K562 (cell line): Measurements from ENCODE around the gene IFITM2. TPM values are rescaled to one million over a fixed set of nuclear protein-coding genes. Genes with fewer than 3 reads are reported as not detected.
A peak's percentile ranks its signal among the peaks of the same experiment; 100 is the strongest.
"Not testable (repeated sequence)": the region's sequence is repeated elsewhere in the genome, so short reads cannot be mapped to it uniquely, and the experiment has no call there.

Source experiments
- ATAC-seq: fragments of 200-7000 bp; cut with Tn5 transposase; 3 replicates; pipeline ENCODE4 v1.9.1; 2020; ENCODE audit warnings: moderate library complexity
- BruUV-seq: library from RNA; stranded (reverse); fragments of 400-500 nt; replicated peaks from 2 replicates; lab custom pipeline; 2021; lab: Mats Ljungman, UMichigan
- CTCF ChIA-PET: fragments of 300-600 bp; formaldehyde crosslinking; extraction: SDS; loops from one replicate; lab custom pipeline; 2021; ENCODE audit warnings: low intra/inter-chr PET ratio; lab: Yijun Ruan, JAX
- POLR2A ChIA-PET: fragments of 300-600, 350-650 bp; sonication (Branson Sonifier 250); formaldehyde crosslinking; extraction: SDS; loops from one replicate; lab custom pipeline; 2021; ENCODE audit warnings: antibody characterized with exemption, inconsistent platforms; lab: Yijun Ruan, JAX
- DNase-seq, 4 experiments: peaks; one replicate each; pipeline versions ENCODE4 v3.0.0 to v3.0.0-alpha.2; 2011 to 2018; ENCODE audit warnings: low spot score in 3 of 4, mixed read lengths in 3 of 4; ENCODE audit errors: extremely low read depth in 1 of 4
- FAIRE-seq: peaks from 2 replicates; lab custom pipeline; 2011; peaks lifted over from hg19 to GRCh38; lab: Jason Lieb, UNC
- H2AFZ ChIP-seq: 2 replicates; pipeline ENCODE4 v1.6.0; 2011; ENCODE audit warnings: low read depth, low read length, control low read depth, inconsistent platforms
- H3K27ac ChIP-seq: fragments of 200-600 bp; 3 replicates; pipeline ENCODE4 v1.8.0; 2011; ENCODE audit warnings: low read depth, mild to moderate bottlenecking, control low read depth, inconsistent platforms, low read length, moderate library complexity, mixed read lengths; ENCODE audit errors: extremely low read depth
- H3K27me3 ChIP-seq, 2 experiments: fragments of 300-600 bp in 1 of 2; 2 replicates in 1 of 2; 3 replicates in 1 of 2; pipeline versions ENCODE4 v1.6.0 to v1.8.0; 2011; ENCODE audit warnings: inconsistent platforms in 2 of 2, low read length in 2 of 2, mild to moderate bottlenecking in 1 of 2, mixed read lengths in 1 of 2, moderate library complexity in 1 of 2; ENCODE audit not compliant: control insufficient read depth in 2 of 2, insufficient read depth in 2 of 2
- H3K36me3 ChIP-seq: fragments of 300-600 bp; 3 replicates; pipeline ENCODE4 v1.8.0; 2011; ENCODE audit warnings: mild to moderate bottlenecking, low read length, inconsistent platforms; ENCODE audit not compliant: control insufficient read depth, insufficient read depth
- H3K4me1 ChIP-seq, 2 experiments: fragments of 200-600 bp in 1 of 2; replicated peaks in 1 of 2; 2 replicates in 1 of 2; 3 replicates in 1 of 2; pipeline versions ENCODE4 v1.5.1 to v1.8.0; 2011; ENCODE audit warnings: inconsistent platforms in 2 of 2, low read length in 2 of 2, mild to moderate bottlenecking in 1 of 2, mixed read lengths in 1 of 2, moderate library complexity in 1 of 2; ENCODE audit not compliant: control insufficient read depth in 2 of 2, insufficient read depth in 2 of 2
- H3K4me2 ChIP-seq: 2 replicates; pipeline ENCODE4 v1.6.1; 2011; ENCODE audit warnings: low read length, control low read depth, inconsistent platforms, mixed read lengths; ENCODE audit not compliant: insufficient read depth
- H3K4me3 ChIP-seq: fragments of 200-600 bp; sonication (generic), shearing (Covaris generic); 2 replicates; pipeline ENCODE4 v1.5.1; 2016; ENCODE audit warnings: control low read depth, inconsistent platforms
- H3K79me2 ChIP-seq: fragments of 200-600 bp; 3 replicates; pipeline ENCODE4 v1.8.0; 2011; ENCODE audit warnings: low read length, inconsistent platforms; ENCODE audit not compliant: control insufficient read depth, insufficient read depth
- H3K9ac ChIP-seq, 2 experiments: 2 replicates each; pipeline versions ENCODE4 v1.6.0 to v1.6.1; 2011; ENCODE audit warnings: low read depth in 2 of 2, low read length in 2 of 2, control low read depth in 1 of 2, inconsistent platforms in 1 of 2, mild to moderate bottlenecking in 1 of 2, mixed read lengths in 1 of 2; ENCODE audit not compliant: insufficient read depth in 1 of 2
- H3K9me1 ChIP-seq: one replicate; pipeline ENCODE4 v1.6.0; 2011; ENCODE audit warnings: inconsistent platforms, mild to moderate bottlenecking, low read length, moderate library complexity; ENCODE audit not compliant: control insufficient read depth, insufficient read depth
- H3K9me3 ChIP-seq: replicated peaks from 2 replicates; pipeline ENCODE4 v1.5.1; 2011; ENCODE audit warnings: low read depth, low read length, inconsistent platforms; ENCODE audit not compliant: control insufficient read depth, insufficient read depth
- H4K20me1 ChIP-seq: replicated peaks from 2 replicates; pipeline ENCODE4 v1.6.1; 2011; ENCODE audit warnings: low read length, inconsistent platforms, mixed read lengths; ENCODE audit not compliant: control insufficient read depth, insufficient read depth
- POLR2G ChIP-seq: fragments of 200-400 bp; formaldehyde crosslinking; IDR thresholded peaks from 2 replicates; pipeline ENCODE4 v1.6.1; 2017; ENCODE audit warnings: low read depth, mild to moderate bottlenecking, antibody characterized with exemption, low read length, moderate library complexity
- RBFOX2 ChIP-seq: fragments of 200-400 bp; formaldehyde crosslinking; IDR thresholded peaks from 2 replicates; pipeline ENCODE4 v1.6.1; 2017; ENCODE audit warnings: low read depth, mild to moderate bottlenecking, low read length, moderate library complexity
- WGBS: fragments of 100-300 bp; shearing (Covaris generic); methylation state at CpG from one replicate; pipeline ENCODE4 v1.1.6; 2016; ENCODE audit warnings: low coverage, mixed read lengths; ENCODE audit not compliant: insufficient coverage; ENCODE audit errors: missing lambda C conversion rate; 5-methylcytosine and 5-hydroxymethylcytosine counted together
- in situ Hi-C: fragments of 300-500 bp; cut with MboI; formaldehyde crosslinking; loops from 4 replicates; pipeline ENCODE4 v1.15.0; 2018; ENCODE audit warnings: inconsistent platforms, mixed read lengths
- intact Hi-C: fragments of 100-400 bp; cut with micrococcal nuclease; formaldehyde crosslinking; loops from 2 replicates; pipeline ENCODE4 v1.14.2; 2022
- polyA plus RNA-seq, 8 experiments: library from polyadenylated mRNA; depleted of rRNA in 4 of 8; stranded (reverse) in 5 of 8; unstranded in 3 of 8; fragments of >200 nt; fragmentation: Nextera tagmentation in 2 of 8; fragmentation: Illumina TruSeq in 1 of 8; extraction: Ambion mirVana in 2 of 8; extraction: Trizol in 1 of 8; gene quantifications; 2 replicates each; pipeline versions ENCODE4 v1.2.1 to v1.2.3, GENCODE V29; 2011 to 2014; ENCODE audit warnings: inconsistent platforms in 1 of 8, missing spikeins in 1 of 8
- total RNA-seq, 7 experiments: library from RNA; depleted of rRNA in 6 of 7; stranded (reverse); fragments of >200 nt in 6 of 7; fragmentation: Illumina TruSeq in 2 of 7; extraction: Trizol in 2 of 7; gene quantifications; 2 replicates each; pipeline versions ENCODE4 v1.2.1 to v1.2.3, GENCODE V29; 2011 to 2021; ENCODE audit warnings: low replicate concordance in 1 of 7
- TF ChIP-seq, protein P1 (sequence below): fragments of 200-800 bp; sonication (Bioruptor generic); IDR thresholded peaks from 2 replicates; pipeline ENCODE4 v1.6.1; 2017; ENCODE audit warnings: missing genetic modification characterization, missing compliant biosample characterization

The IFITM2 gene
- total and polyA plus RNA-seq, 9 of the 15 experiments (the other 6 are each of a cell fraction or from before 2014, with no cell fraction given), result 52.8 to 4,872 (median 356) TPM

GRCh38 chr11:318405-319120, 10.9 kb downstream of the IFITM2 start:
- POLR2A ChIA-PET, result interaction anchor here (0.9 to 2.0 kb wide), 2 partner anchors 9 to 12 kb away, joined by 6 to 10 read pairs; no protein-coding TSS in a partner anchor
- peak overlapping the region; percentile 27 for H3K4me3 ChIP-seq
- H3K9me1 ChIP-seq, H3K27me3 ChIP-seq, CTCF ChIA-PET, FAIRE-seq: not testable (repeated sequence)
- peak overlapping the region; percentile 70 for H3K4me2 ChIP-seq
- H3K9ac ChIP-seq, result peak overlapping the region; percentile 68 to 87
- H3K4me1 ChIP-seq, result peaks cover 12 to 44% of the 10 kb centered on the region in 2 experiments
- WGBS, result 1% methylated on average over 7 of the region's 79 CpGs
- peaks cover 63% of the 10 kb centered on the region for H3K79me2 ChIP-seq
- TF ChIP-seq RBFOX2, result peak; percentile 57
- TF ChIP-seq, protein P1, sequence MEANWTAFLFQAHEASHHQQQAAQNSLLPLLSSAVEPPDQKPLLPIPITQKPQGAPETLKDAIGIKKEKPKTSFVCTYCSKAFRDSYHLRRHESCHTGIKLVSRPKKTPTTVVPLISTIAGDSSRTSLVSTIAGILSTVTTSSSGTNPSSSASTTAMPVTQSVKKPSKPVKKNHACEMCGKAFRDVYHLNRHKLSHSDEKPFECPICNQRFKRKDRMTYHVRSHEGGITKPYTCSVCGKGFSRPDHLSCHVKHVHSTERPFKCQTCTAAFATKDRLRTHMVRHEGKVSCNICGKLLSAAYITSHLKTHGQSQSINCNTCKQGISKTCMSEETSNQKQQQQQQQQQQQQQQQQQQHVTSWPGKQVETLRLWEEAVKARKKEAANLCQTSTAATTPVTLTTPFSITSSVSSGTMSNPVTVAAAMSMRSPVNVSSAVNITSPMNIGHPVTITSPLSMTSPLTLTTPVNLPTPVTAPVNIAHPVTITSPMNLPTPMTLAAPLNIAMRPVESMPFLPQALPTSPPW (CRISPR knock-in tag), result 0 out of 2 replicates have a peak, but pooled peaks have one; percentile 16
- TF ChIP-seq POLR2G, result peak; percentile 61; the same call in 1 of the 2 replicates
- TF ChIP-seq, all 486 proteins: peak for 3; not testable (repeated sequence) for 483
- BruUV-seq, H3K9me3 ChIP-seq, H2AFZ ChIP-seq, intact Hi-C loops, in situ Hi-C loops, H4K20me1 ChIP-seq, DNase-seq: not testable (repeated sequence)
- Histone ChIP-seq H3K36me3 (peaks cover 29% of the 10 kb centered on the region; the same call in 1 of the 3 replicates), H3K27ac (peak overlapping the region; percentile 62; the same call in 1 of the 3 replicates)
- ATAC-seq, result peak; percentile 50
